NCI-H526 treated with DMSO at 0.1 percent for 48 hours (cell line): ENCODE results near the gene SHROOM2.
A peak's percentile ranks its signal among the peaks of the same experiment; 100 is the strongest.
"Not testable (repeated sequence)": the region's sequence is repeated elsewhere in the genome, so short reads cannot be mapped to it uniquely, and the experiment has no call there.

Source experiments
- DNase-seq: peaks from one replicate; lab custom pipeline; 2025; lab: John Stamatoyannopoulos, UW

Gene SHROOM2

DNA sequence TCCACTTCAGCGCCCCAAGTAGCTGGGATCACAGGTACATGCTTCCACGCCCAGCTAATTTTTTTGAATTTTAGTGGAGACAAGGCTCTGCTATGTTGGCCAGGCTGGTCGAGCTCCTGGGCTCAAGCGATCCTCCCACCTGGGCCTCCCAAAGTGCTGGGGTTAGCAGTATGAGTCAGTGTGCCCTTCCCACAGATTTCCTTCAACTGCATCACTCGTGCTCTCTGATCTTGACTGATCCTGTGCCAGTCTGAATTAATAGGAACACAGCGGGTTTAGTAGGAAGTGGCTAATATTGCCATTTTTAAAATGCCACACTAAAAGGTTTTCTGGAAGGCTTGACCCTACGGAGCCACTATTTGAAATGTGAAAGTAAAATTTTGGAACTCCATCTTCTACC lies 4.3 kb upstream of the SHROOM2 start:
- DNase-seq, result no peak

DNA sequence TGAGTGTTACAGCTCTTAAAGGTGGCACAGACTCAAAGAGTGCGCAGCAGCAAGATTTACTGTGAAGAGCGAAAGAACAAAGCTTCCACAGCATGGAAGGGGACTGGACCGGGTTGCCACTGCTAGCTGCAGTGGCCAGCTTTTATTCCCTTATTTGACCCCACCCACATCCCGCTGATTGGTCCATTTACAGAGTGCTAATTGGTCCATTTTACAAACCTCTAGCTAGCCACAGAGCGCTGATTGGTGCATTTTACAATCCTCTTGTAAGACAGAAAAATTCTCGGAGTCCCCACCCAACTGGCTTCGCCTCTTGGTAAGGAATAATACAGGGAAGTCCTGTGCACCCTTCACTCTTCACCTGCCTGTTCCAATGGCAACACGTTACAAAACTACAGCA lies 1.9 kb upstream of the SHROOM2 start:
- no peak for DNase-seq

DNA sequence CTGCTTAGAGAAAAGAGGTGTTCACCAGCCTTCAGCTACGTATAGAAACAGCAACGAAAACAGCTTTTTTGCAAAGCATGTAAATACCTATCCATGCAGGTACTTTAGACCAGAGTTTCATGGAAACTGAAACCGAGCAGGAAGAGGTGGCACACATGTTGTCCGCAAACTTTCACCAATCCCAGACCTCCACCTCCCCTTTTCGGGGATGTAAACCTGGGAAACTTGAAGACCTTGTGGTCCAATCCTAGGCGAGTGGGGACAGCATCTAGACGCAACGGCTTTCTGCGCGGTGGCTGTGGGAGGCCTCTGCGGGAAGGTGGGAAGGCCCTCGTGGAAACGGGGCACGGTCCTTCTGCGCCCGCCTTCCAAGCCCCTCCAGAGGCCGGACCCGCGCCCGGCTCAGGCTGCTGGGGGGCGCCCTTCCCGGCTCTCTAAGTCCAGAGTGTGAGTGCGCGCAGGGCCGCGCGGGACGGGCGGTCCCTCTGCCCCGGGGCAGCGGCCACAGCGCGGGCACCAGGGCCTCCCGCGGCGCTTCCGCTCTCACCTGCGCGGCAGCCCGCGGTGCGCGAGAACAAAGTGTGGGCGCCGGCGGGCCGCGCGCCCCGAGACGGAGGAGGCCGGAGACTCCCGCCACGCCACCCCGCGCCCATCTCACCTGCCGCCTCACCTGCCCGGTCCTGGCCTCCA lies 830 bp upstream of the SHROOM2 start:
- DNase-seq, result no peak

DNA sequence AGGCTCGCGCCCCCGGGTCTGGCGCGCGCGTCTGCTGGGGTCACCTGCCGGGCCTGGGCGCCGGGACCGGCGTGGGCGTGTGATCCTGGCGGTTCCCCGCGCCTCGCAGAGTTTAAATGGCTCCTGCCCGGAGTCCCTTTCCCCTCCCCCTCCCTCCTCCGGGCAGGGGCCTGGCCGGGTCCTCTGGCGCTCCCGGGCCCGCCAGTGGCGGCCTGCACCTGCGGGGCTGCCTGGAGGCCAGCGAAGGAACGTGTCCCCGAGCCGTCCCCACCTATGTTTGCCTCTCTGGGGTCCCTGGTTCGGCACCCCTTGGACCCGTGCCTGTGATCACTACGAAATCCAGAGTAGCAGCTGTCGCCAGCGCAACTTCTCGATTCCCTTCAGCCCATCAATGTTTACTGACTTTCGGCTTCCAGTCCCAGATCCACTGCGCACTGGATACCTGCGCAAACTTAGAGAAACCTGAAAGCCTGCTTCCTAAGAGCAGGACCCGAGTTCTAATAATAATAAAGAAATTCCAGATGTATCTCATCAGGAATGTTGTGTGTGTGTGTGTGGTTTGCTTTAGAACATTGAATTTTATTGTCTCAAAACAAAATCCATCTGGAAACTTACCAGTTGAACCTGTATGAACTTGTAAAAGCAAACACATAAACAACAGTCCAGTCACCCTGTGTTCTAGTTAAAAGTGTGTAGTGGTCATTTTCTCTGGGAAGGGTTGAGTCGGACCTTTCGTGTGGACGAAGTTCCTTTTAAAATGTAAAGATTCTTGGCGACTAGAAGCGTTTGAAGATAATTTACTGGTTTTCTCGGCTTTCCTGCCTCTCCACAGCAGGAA lies 788 bp downstream of the SHROOM2 start:
- peak; percentile 41 for DNase-seq

DNA sequence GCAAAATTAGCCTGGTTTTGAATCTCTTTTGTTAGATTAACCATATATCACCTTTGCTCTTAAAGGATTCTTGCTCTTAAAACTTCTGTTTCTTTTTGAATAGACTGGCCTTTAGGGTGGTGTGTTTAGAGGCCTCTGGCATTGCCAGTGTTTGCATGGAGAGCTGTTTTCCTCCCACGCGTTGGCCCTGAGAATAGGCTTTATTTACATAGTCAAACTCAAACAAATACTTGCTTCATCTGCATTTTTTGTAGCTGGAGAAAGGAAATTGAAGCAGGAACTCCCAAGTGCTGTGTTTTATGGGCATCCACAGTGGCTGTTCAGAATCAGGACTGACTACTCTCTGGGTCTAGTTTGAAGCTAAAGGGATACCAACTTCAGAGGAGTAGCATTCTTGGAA lies 2.7 kb downstream of the SHROOM2 start:
- peak; percentile 97 for DNase-seq

DNA sequence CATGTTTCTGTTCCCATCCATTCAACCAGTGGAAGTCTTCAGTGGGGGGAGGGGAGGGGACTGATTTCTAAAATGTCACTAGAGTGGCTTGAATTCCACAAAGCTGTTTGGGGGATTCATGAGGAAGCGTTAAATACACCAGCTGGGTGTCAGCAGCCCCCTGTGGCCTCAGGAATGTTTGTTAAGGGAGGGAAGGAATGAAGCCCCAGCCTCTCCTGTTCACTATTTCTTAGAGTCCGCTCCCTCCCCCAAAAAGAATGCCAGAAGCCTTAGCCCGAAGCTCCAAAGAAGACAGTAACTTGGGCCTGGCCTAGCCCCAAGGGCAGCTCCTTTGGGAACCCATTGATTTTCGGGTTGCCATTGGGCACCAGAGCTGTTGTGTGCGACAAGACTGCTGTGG lies 3.3 kb downstream of the SHROOM2 start:
- no peak for DNase-seq

DNA sequence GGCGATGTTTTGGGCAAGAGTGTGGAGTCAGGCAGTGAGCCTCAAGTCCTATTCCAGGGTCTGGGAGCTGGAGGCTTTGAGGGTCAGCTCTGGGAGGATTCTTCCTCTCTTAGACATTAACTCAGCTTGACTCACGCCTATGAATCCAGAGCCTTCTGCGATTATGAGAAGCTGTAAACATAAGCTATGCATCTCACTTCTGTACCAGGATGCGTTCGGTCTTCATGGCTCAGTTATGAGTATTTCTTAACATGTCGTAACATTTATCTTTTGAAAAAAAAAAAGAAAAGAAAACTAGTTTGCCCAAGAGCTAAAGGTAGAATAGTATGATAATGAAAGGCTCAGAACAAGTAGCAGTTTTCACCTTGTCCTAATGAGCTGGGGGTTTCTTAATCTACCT lies 4.6 kb downstream of the SHROOM2 start:
- DNase-seq, result no peak

DNA sequence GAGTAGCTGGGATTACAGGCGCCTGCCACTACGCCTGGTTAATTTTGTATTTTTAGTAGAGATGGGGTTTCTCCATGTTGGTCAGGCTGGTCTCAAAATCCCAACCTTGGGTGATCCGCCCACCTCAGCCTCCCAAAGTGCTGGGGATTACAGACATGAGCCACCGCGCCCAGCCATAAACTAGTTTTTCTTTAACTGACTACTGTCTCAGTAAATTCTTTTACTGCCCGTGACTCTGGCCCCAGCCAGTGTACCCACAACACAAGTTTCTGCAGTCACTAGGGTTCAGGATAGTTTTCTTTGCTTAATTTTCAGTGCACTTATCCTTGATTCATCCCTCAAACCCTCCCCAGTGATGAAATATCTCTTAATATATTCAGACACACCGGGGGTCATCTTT lies 8.3 kb downstream of the SHROOM2 start:
- DNase-seq, result no peak

DNA sequence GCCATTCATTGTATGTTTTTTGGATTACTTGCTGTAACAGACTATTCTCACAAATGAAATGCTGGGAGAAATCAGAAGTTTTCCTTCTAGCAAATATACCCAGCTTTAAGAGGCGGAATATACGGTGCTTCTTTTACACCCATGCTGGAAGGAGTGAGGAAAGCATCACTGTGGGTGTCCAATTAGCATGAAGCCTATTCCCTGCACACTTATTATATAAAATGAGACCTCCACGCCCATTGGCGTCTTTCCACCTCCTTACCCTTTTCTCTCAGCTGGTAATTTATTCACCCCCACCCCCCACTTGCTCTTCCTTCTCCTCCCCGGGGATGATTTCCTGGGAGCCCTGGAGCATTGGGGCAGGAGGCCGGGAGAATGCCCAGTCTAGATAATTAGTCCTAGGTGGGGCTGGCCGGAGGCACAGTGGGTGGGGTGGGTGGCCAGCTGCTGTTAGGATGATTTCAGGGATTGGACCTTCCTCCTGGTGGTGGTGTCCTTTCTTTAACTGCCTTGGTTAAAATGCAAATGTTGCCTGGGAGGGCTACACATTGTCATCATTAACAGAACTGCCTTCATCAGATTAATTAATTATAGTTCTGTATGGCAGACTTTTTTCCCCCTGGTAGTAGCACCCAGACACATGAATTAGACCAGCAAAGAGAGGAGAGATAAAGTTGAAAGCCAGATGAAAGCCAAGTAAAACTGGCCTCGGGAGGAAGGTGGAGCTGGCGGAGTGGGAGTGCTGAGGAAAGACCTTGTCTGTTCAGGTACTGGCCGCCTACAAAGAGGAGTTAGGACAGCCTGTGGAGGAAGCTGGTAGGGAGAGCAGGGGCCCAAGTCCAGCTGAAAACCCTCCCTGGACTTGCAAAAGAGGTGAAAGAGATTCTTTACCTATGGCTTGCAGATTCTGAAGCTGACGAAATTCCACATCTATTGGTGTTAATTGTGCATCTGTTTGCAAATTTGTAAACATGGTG lies 11.4 kb downstream of the SHROOM2 start:
- peak; percentile 31 for DNase-seq

DNA sequence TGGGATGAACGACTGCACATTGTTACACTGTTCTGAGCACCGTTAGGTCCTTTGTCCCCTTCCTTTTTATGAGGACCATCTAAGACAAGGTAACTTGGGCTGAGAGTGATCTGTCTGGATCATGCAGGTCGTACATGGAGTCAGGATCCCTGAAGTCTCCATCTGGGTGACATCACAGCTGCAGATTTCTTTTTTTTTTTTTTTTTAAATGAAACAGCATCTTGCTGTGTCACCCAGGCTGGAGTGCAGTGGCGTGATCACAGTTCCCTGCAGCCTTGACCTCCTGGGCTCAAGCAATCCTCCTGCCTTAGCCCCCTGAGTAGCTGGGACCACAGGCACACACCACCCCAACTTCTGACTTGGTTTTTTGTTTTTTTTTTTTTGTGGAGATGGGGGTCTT lies 16.5 kb downstream of the SHROOM2 start:
- DNase-seq, result no peak

DNA sequence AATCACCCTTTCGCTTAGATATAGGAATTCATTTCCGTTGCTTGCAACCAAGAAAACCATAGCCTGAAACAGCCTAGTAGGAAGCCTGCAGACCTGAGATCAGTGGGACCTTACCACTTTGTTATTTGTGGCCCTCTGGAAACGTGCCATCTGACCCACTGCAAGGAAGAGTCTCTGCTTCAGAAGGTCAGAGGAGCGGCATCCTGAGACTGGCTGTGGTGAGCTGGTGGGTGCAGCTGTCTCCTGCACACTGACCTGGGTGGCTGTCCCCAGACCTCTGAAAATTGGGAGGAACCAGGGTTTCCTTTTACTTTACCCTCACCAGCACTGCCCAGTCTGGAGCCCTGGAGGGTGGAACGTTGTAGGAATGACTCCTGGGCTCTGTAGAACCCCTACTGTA lies 18.2 kb downstream of the SHROOM2 start:
- DNase-seq, result no peak

DNA sequence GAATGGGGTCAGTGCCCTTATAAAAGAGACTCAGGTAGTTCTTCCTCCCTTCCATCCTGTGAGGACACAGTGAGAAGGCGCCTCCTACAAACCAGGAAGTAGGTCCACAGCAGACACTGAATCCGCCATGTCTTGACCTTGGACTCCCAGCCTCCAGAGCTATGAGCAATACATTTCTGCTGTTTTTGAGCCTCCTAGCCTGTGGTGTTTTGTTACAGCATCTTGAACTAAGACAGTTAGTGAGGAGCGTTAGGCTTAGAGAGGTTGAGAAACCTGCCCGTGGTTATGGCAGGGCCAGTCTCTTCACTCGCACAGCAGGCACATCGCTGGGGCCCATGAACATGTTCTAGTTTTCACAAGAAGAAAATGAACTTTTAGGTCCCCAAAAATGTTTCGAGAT lies 19.7 kb downstream of the SHROOM2 start:
- DNase-seq, result no peak

DNA sequence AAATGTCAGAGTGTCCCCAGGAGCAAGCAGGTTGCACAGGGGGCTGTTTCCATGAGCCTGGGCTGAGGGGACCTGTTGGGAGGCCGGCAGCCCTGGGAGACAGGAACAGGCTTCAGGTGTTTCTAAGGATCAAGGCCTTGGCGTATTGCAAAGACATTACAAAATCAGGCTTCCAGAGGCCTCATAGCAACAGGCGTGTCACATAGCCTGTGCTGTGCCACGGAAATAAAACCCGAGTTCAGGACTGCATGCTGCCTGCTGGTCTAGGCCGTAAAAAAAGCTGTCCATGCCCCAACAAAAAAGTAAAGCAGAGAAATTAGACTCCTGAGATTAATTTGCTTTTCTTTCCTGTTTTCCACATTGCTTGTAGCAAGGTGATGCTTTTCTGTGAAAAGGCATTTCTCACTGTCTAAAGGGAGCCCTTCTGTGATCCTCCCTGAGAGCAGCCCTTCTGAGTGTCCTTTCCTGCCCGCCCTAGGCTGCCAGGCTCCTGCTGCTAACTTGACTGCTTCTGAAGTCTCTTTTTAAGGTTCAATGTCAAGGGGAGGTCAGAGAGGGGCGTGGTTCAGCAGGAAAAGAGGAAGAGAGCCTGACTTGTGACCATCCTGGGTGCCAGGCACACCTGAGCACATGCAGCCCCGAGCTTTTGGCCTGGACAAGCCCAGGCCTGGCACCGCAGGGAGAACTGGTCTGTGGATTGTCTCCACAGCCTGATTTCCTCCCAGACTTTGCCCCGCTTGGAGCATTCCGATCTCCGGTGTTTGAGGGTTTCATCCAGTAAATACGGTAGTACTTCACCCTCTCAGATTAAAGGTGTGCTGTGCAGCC lies 21.3 kb downstream of the SHROOM2 start:
- no peak for DNase-seq

DNA sequence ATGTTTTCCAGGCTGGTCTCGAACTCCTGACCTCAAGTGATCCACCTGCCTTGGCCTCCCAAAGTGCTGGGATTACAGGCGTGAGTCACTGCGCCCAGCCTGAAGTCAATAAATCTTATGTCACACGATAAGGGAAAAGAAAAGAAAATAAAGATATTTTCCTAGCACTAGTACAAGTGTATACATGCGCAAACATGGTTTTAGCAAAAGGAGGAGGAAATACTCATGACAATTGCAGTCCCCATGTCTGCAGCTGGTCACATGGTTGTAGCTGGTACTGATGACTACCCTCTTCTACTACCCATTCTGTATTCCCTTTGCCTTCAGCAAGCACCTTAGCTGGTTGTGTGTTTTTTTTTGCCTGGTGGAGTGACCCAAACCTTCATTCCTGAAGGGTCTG lies 23.6 kb downstream of the SHROOM2 start:
- not testable (repeated sequence) for DNase-seq

DNA sequence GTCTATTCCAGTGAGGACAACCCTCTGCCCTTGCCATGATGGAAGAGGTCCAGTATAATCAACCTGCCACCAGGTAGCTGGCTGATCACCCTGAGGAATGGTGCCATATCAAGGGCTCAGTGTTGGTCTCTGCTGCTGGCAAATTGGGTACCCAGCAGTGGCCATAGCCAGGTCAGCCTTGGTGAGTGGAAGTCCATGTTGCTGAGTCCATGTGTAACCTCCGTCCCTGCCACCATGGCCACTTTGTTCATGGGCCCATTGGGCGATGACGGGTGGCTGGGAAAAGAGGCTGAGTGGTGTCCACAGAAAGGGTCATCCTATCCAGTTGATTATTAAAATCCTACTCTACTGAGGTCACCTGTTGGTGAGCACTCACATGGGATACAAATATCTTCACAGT lies 24.9 kb downstream of the SHROOM2 start:
- not testable (repeated sequence) for DNase-seq

DNA sequence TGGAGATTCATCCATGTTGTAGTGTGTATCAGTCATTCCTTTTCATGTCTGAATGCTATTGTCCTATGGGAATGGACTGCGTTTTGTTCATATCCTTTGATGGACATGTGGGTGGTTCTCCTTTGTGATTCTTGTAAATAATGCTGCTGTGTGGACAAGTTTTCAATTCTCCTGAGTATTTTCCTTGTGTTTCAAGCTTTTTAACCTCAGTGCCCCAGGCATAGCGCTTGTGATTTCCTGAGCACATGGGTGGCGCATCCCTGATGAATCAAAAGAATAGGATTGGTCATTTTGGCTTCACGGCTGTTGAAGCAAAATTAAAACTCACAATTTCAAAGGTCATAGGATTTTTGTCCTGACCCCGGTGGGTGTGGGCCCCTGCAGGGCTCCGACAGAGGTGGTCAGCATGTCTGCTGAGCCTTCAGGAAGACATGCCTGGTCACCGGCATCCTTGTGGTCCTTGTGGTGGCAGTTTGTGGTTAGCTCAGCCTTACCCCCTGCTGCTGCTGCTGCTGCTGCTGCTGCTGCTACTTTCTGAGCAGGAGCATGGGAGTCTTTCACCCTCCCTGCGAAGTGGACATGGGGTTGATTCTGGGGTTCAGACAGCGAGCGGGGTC lies 30.0 kb downstream of the SHROOM2 start:
- DNase-seq, result no peak

DNA sequence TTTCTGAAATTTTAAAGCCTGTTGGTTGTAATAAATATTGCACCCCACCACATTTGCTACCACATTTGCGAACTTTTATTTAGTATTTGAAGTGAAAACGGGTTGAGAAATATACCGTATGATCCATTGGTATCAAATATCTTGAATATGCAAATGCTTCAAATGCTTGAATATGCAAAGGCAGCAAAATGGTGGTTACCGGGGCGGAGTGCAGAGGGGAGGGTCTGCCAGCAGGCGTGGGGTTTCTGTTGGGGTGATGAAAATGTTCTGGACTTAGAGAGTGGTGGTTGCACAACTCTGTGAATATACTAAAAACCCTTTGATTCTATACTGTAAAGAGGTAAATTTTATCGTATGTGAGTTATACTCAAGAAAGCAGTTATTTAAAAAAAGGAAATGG lies 35.3 kb downstream of the SHROOM2 start:
- DNase-seq, result peak; percentile 89

DNA sequence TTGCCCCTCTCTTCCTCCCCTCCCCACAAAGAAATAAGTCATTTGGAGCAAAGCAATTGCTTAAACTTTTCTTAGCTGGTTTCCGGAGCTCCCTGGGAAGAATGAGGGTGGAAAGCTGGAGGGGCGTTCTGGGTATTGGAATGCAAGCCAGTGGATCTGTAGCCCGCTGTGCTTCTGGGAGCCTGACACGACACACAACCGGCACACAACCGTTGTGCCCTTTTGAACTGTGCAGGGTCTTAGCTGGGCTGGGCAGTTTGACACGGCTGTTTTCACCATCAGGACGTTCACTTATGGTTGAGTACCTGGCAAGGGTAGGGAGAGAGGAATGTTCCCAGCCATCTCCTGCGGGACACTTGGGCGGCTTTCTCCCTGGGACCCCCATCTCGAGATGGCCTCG lies 38.3 kb downstream of the SHROOM2 start:
- no peak for DNase-seq

DNA sequence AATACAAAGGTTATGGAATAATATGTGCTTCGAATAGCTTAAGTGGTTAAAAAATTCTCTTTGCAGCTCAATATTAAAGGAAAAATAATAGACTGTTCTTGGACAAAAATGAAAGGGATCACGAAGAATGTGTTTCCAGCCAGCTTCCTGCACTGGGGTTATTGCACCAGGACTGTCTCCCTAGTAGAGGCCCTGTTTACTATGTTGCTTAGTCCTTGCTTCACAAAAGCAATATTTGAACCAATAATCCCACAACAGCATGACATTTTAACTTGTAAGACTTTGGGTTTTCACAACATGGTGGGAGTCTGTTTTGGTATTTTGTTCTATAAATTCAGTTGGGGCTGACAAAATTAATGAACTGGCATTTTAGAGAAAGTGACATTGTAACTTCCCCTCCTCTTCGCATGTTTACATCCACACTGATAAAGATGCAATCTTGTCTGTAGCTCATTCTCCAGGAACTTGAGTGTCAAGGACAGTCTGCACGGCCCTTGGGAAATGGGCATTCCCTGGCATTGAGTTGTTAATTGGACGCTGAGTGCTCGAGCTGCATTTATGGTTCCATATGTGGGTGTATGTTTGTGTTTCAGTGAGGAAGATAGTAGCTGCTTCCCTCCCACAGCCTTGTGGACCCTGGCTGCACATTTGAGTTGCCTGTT lies 39.0 kb downstream of the SHROOM2 start:
- DNase-seq, result no peak

DNA sequence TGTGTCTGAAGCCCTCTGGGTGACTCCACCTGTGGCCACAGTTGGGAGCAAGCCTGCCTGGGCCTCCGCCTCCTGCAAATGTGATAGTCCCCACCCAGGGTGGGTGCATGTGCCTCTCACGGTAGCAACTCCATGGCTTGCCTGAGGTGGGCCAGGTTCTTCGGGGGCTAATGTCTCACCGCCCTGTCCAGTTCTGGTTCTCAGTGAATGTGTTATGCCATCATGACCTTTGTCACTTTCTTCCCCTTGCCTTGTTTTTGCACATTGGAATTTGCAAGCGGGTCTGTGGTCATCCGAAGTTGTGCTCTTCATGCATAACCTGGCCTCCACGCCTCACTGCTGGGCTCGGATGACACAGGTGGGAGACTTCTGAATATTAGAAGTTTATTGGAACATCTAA lies 39.7 kb downstream of the SHROOM2 start:
- no peak for DNase-seq
